Measurements from ENCODE around the gene SERINC4.
"Not testable (repeated sequence)": the region's sequence is repeated elsewhere in the genome, so short reads cannot be mapped to it uniquely, and the experiment has no call there.

SERINC4 gene

GRCh38 chr15:43826508-43827341 lies 26.7 kb upstream of the SERINC4 start, which contains the start of gene WDR76:
Gene WDR76, plus strand, starts transcription at chr15:43827002. Its CDS starts 31 bp downstream, at chr15:43827033.
- Histone ChIP-seq H3K9me3 (no peaks in the 10 kb centered on the region), H3K36me3 (no peaks in the 10 kb centered on the region), H3K4me3 (peak within 1 kb of the TSS; percentile 58 to 59), H3K27ac (peak within 1 kb of the TSS; percentile 65 to 78), H3K4me1 (peaks cover 4 to 48% (median 27%) of the 10 kb centered on the region in 4 donors), H3K27me3 (no peaks in the 10 kb centered on the region)
- intact Hi-C loops (cut with DNase I; ENCODE audit: low total_unique reads) = no loop called here
- TF ChIP-seq CTCF (IDR thresholded peaks at IDR 0.05) = no peak
- DNase-seq = peak; percentile 87 to 89

DNA sequence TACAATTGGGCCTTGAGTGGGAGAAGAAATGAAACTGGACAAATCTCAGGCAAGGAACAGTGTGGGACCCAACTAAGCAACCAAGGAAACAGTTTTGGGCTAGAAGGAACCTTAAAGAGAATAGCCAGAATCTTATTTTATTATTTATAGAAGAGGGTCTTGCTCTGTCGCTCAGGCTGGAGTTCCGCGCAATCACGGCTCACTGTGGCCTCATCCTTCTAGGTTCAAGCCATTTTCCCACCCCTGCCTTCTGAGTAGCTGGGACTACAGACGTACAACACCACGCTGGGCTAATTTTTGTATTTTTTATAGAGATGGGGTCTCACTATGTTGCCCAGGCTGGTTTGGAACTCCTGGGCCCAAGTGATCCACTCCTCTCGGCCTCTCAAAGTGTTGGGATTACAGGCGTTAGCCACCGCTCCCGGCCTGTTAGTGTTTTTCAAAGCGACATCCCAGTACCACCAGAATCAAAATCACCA lies 26.0 kb upstream of the SERINC4 start:
- Histone ChIP-seq H3K36me3 (peaks cover 0 to 4% (median 0%) of the 10 kb centered on the region in 3 donors), H3K4me3 (peak overlapping the region; percentile 58 to 59), H3K27ac (peak overlapping the region; percentile 65 to 78), H3K4me1 (peaks cover 4 to 53% (median 30%) of the 10 kb centered on the region in 4 donors), H3K9me3 (no peaks in the 10 kb centered on the region), H3K27me3 (no peaks in the 10 kb centered on the region)
- no peak for DNase-seq
- no peak for TF ChIP-seq CTCF (IDR thresholded peaks at IDR 0.05)
- intact Hi-C loops (cut with DNase I; ENCODE audit: low total_unique reads) = no loop called here

GRCh38 chr15:43825305-43825704 lies 25.3 kb upstream of the SERINC4 start:
- Histone ChIP-seq H3K36me3 (peaks cover 0 to 11% (median 0%) of the 10 kb centered on the region in 3 donors), H3K4me1 (peaks cover 4 to 53% (median 31%) of the 10 kb centered on the region in 4 donors)
- intact Hi-C loops (cut with DNase I; ENCODE audit: low total_unique reads) = loop anchor here (2.0 kb wide), 1 partner anchor 25 kb away; the partner anchor contains the start of genes HYPK and SERINC4
- not testable (repeated sequence) for H3K9me3 ChIP-seq, H3K27me3 ChIP-seq, H3K4me3 ChIP-seq, H3K27ac ChIP-seq, DNase-seq

DNA sequence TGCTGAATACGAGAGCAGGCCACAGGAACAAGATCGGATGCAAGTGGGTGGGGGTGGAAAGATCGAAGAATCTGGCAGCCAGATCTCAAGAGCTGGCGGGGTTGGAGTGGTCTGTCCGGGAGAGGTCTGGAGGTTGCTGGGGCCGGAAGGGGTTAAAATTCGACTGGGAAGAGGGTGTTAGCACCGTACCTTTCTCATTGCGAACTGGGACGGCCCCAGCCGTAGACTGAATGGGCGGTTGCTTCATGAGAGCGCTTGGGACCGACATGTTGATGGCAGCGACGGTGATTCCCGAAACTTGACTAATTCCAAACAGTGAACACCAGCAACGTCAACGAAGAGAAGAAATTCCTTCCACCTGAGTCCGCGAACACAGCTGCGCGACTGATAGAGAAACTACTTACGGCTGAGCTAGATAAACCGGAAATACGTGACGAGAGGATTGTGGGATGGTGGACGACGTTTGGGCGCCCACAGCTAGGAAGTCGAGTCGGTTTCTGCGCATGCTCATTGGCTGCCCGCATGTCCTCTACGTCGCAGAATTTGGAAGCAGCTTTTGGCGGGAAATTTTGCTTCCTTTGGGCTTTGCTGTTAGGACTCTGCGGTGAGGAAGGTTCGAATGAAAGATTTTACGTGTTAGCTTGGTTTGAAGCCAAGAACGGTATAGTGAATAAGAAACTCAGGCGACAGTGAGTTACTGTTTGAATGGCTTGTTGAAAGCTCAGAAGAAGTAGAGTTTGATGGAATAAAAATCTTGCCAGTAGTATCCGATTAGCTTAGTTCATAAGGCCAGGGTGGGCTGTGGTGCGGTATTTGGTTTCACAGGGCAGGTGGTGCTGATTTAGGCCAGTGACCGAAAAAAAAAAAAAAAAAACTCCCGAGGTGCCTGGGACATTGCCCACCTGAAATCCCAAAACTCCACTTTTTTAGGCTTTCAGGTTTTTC lies 24.6 kb upstream of the SERINC4 start, which contains the start of gene MFAP1:
Gene MFAP1, minus strand, starts transcription at position 389 of the 945 bp plus-strand sequence. Its CDS starts 121 bp downstream, at position 268.
- no peaks in the 10 kb centered on the region for H3K9me3 ChIP-seq
- peaks cover 0 to 12% (median 0%) of the 10 kb centered on the region in 3 donors for H3K36me3 ChIP-seq
- intact Hi-C loops (cut with DNase I; ENCODE audit: low total_unique reads) = loop anchor here (2.0 kb wide), 1 partner anchor 24 kb away; the partner anchor contains the start of genes HYPK and SERINC4
- no peak for TF ChIP-seq CTCF (IDR thresholded peaks at IDR 0.05)
- peaks cover 4 to 53% (median 31%) of the 10 kb centered on the region in 4 donors for H3K4me1 ChIP-seq
- no peaks in the 10 kb centered on the region for H3K27me3 ChIP-seq
- peak within 1 kb of the TSS; percentile 91 to 92 for H3K27ac ChIP-seq
- peak within 1 kb of the TSS; percentile 78 to 87 for H3K4me3 ChIP-seq
- peak; percentile 96 for DNase-seq

- Histone ChIP-seq H3K4me1 (peaks cover 4 to 38% (median 24%) of the 10 kb centered on the region in 4 donors), H3K4me3 (no peak overlapping the region), H3K27ac (no peak overlapping the region), H3K9me3 (no peaks in the 10 kb centered on the region), H3K36me3 (peaks cover 5 to 24% (median 11%) of the 10 kb centered on the region in 3 donors), H3K27me3 (no peaks in the 10 kb centered on the region)
- intact Hi-C loops (cut with DNase I; ENCODE audit: low total_unique reads) = no loop called here
- DNase-seq = no peak
- TF ChIP-seq CTCF (IDR thresholded peaks at IDR 0.05) = no peak
Observed at GRCh38 chr15:43821505-43821904, 21.5 kb upstream of the SERINC4 start.

GRCh38 chr15:43815064-43815463 lies 15.0 kb upstream of the SERINC4 start:
- H3K27me3 ChIP-seq; H3K4me3 ChIP-seq; DNase-seq; H3K4me1 ChIP-seq; intact Hi-C loops (cut with DNase I; ENCODE audit: low total_unique reads); H3K9me3 ChIP-seq; H3K27ac ChIP-seq: not testable (repeated sequence)
- peaks cover 58 to 76% (median 71%) of the 10 kb centered on the region in 3 donors for H3K36me3 ChIP-seq

Data from tibial artery (tissue), 4 donors.